PC-3 (cell line): ENCODE results near the gene NRCAM. TPM values are rescaled to one million over a fixed set of nuclear protein-coding genes. Genes with fewer than 3 reads are reported as not detected.

Source experiments
- ATAC-seq: fragments of 200-7000 bp; cut with Tn5 transposase; 2 replicates; pipeline ENCODE4 v1.9.1; 2020; ENCODE audit warnings: mild to moderate bottlenecking, moderate library complexity
- BruUV-seq: library from RNA; stranded (reverse); fragments of 400-500 nt; replicated peaks from 2 replicates; lab custom pipeline; 2021; lab: Mats Ljungman, UMichigan
- CTCF ChIA-PET: fragments of 300-600 bp; sonication (Branson Sonifier 250); formaldehyde crosslinking; loops from one replicate; lab custom pipeline; 2022; ENCODE audit warnings: antibody characterized with exemption; lab: Charles Lee
- POLR2A ChIA-PET: fragments of 300-600 bp; sonication (Branson Sonifier 250); formaldehyde crosslinking; loops from one replicate; lab custom pipeline; 2022; ENCODE audit warnings: antibody characterized with exemption; ENCODE audit not compliant: unreplicated experiment; lab: Charles Lee
- DNase-seq: peaks from one replicate; pipeline ENCODE4 v3.0.0-alpha.2; 2015
- H2AFZ ChIP-seq: fragments of 300-600 bp; sonication (generic); 2 replicates; pipeline ENCODE4 v1.6.0; 2016; ENCODE audit warnings: antibody characterized with exemption, low read length
- H3F3A ChIP-seq: fragments of 300-600 bp; sonication (generic); one replicate; pipeline ENCODE4 v1.6.0; 2017; ENCODE audit warnings: antibody characterized with exemption, low read length, control low read depth, mild to moderate bottlenecking; ENCODE audit not compliant: unreplicated experiment
- H3K27ac ChIP-seq: fragments of 300-600 bp; sonication (generic); 2 replicates; pipeline ENCODE4 v1.5.1; 2016; ENCODE audit warnings: mild to moderate bottlenecking, low read length
- H3K27me3 ChIP-seq: fragments of 300-600 bp; sonication (generic); 2 replicates; pipeline ENCODE4 v1.6.1; 2016; ENCODE audit warnings: low read length, mixed read lengths
- H3K36me3 ChIP-seq: fragments of 300-600 bp; sonication (generic); 2 replicates; pipeline ENCODE4 v1.6.1; 2016; ENCODE audit warnings: low read depth, mixed run types, low read length, mixed read lengths
- H3K4me1 ChIP-seq: fragments of 300-600 bp; sonication (generic); 2 replicates; pipeline ENCODE4 v1.5.1; 2016; ENCODE audit warnings: low read length; ENCODE audit not compliant: insufficient read depth
- H3K4me2 ChIP-seq: fragments of 300-600 bp; sonication (generic); 2 replicates; pipeline ENCODE4 v1.6.0; 2016; ENCODE audit warnings: low read length
- H3K4me3 ChIP-seq: fragments of 300-600 bp; sonication (generic); 2 replicates; pipeline ENCODE4 v1.5.1; 2016; ENCODE audit warnings: mild to moderate bottlenecking, low read length, mixed read lengths
- H3K79me2 ChIP-seq: fragments of 300-600 bp; sonication (generic); 2 replicates; pipeline ENCODE4 v1.6.1; 2017; ENCODE audit warnings: low read length, mixed read lengths
- H3K9ac ChIP-seq: fragments of 300-600 bp; sonication (generic); 2 replicates; pipeline ENCODE4 v1.6.0; 2016; ENCODE audit warnings: mild to moderate bottlenecking, low read length
- H3K9me2 ChIP-seq: fragments of 300-600 bp; sonication (generic); replicated peaks from 2 replicates; pipeline ENCODE4 v1.6.1; 2016; ENCODE audit warnings: mixed run types, low read length, mixed read lengths
- H3K9me3 ChIP-seq: fragments of 300-600 bp; sonication (generic); 2 replicates; pipeline ENCODE4 v1.6.1; 2016; ENCODE audit warnings: low read length, mixed read lengths
- H4K20me1 ChIP-seq: fragments of 300-600 bp; sonication (generic); 2 replicates; pipeline ENCODE4 v1.6.1; 2016; ENCODE audit warnings: low read length, mixed read lengths
- CTCF ChIP-seq: fragments of 300-600 bp; sonication (generic); conservative IDR thresholded peaks from 2 replicates; pipeline ENCODE4 v1.5.1; 2017; ENCODE audit warnings: antibody characterized with exemption, low read depth, mild to moderate bottlenecking, low read length
- EZH2 ChIP-seq: fragments of 300-600 bp; sonication (generic); IDR thresholded peaks from one replicate; pipeline ENCODE4 v1.6.1; 2017; ENCODE audit warnings: antibody characterized with exemption, mild to moderate bottlenecking, low read length; ENCODE audit not compliant: unreplicated experiment
- EZH2phosphoT487 ChIP-seq: fragments of 300-600 bp; sonication (generic); IDR thresholded peaks from 2 replicates; pipeline ENCODE4 v1.6.1; 2018; ENCODE audit warnings: mild to moderate bottlenecking, antibody characterized with exemption, low read length, borderline replicate concordance
- intact Hi-C: fragments of 100-400 bp; cut with micrococcal nuclease; formaldehyde crosslinking; loops from 2 replicates; pipeline ENCODE4 v1.9.0; 2023
- total RNA-seq: library from RNA; depleted of rRNA; stranded (reverse); fragments of >200 nt; gene quantifications from 2 replicates; pipeline ENCODE4 v1.2.3, GENCODE V29; 2014

Gene NRCAM
- total RNA-seq, 1 experiment from 2014 or later: not detected

GRCh38 chr7:108138911-108139310 is 317.3 kb downstream of the NRCAM start:
- DNase-seq (no peak), ATAC-seq (no peak)
- Histone ChIP-seq H3K27ac (no peak overlapping the region), H3K9me2 (no peaks in the 10 kb centered on the region), H3K4me1 (no peaks in the 10 kb centered on the region), H3F3A (no peaks in the 10 kb centered on the region), H3K4me2 (no peak overlapping the region), H3K9ac (no peak overlapping the region), H3K9me3 (no peaks in the 10 kb centered on the region), H2AFZ (no peak overlapping the region), H3K79me2 (no peaks in the 10 kb centered on the region), H3K4me3 (no peak overlapping the region), H4K20me1 (no peaks in the 10 kb centered on the region), H3K27me3 (no peaks in the 10 kb centered on the region), H3K36me3 (no peaks in the 10 kb centered on the region)
- BruUV-seq: no TSS peak
- CTCF ChIA-PET: no interaction called here
- no peak for TF ChIP-seq EZH2phosphoT487
- TF ChIP-seq CTCF: no peak
- TF ChIP-seq EZH2: no peak
- intact Hi-C loops: no loop called here
- POLR2A ChIA-PET: no interaction called here

GRCh38 chr7:108137993-108138392 is 318.2 kb downstream of the NRCAM start:
- ChIA-PET POLR2A (interaction anchor here (0.6 kb wide), 1 partner anchor 57 kb away, joined by 3 read pairs; no protein-coding TSS in a partner anchor), CTCF (no interaction called here)
- H3K9me3 ChIP-seq: no peaks in the 10 kb centered on the region
- intact Hi-C loops: no loop called here
- no TSS peak for BruUV-seq
- H3K4me1 ChIP-seq: no peaks in the 10 kb centered on the region
- no peaks in the 10 kb centered on the region for H3K36me3 ChIP-seq
- ATAC-seq (no peak), DNase-seq (no peak)
- TF ChIP-seq CTCF (no peak), EZH2 (no peak), EZH2phosphoT487 (no peak)
- no peak overlapping the region for H3K9ac ChIP-seq
- H2AFZ ChIP-seq: no peak overlapping the region
- H3F3A ChIP-seq: no peaks in the 10 kb centered on the region
- no peaks in the 10 kb centered on the region for H4K20me1 ChIP-seq
- no peaks in the 10 kb centered on the region for H3K9me2 ChIP-seq
- H3K4me2 ChIP-seq: no peak overlapping the region
- no peak overlapping the region for H3K4me3 ChIP-seq
- no peaks in the 10 kb centered on the region for H3K27me3 ChIP-seq
- H3K79me2 ChIP-seq: no peaks in the 10 kb centered on the region
- H3K27ac ChIP-seq: no peak overlapping the region

GRCh38 chr7:108137040-108137439 is 319.2 kb downstream of the NRCAM start:
- DNase-seq: no peak
- Histone ChIP-seq H3F3A (no peaks in the 10 kb centered on the region), H3K27me3 (no peaks in the 10 kb centered on the region), H4K20me1 (no peaks in the 10 kb centered on the region), H3K9ac (no peak overlapping the region), H3K27ac (no peak overlapping the region), H3K9me3 (no peaks in the 10 kb centered on the region), H3K36me3 (no peaks in the 10 kb centered on the region), H3K4me2 (no peak overlapping the region), H3K4me1 (no peaks in the 10 kb centered on the region), H3K4me3 (no peak overlapping the region), H3K79me2 (no peaks in the 10 kb centered on the region), H2AFZ (no peak overlapping the region), H3K9me2 (no peaks in the 10 kb centered on the region)
- ChIA-PET POLR2A (interaction anchor here (0.6 kb wide), 1 partner anchor 56 kb away, joined by 3 read pairs; no protein-coding TSS in a partner anchor), CTCF (no interaction called here)
- TF ChIP-seq EZH2: no peak
- TF ChIP-seq CTCF: no peak
- no peak for TF ChIP-seq EZH2phosphoT487
- no peak for ATAC-seq
- no TSS peak for BruUV-seq
- intact Hi-C loops: no loop called here
